ENCODE results near the gene DGKD.

GRCh38 chr2:233424154-233424951 is 70.1 kb downstream of the DGKD start:
- TF ChIP-seq CTCF (IDR thresholded peaks at IDR 0.05) (no peak), POLR2AphosphoS5 (IDR thresholded peaks at IDR 0.05) (no peak), POLR2A (IDR thresholded peaks at IDR 0.05) (no peak)

Measured in prostate gland (tissue), 2 donors.